GM18868 (cell line): ENCODE data around the gene SLC22A1.
"Not testable (repeated sequence)": the region's sequence is repeated elsewhere in the genome, so short reads cannot be mapped to it uniquely, and the experiment has no call there.

Experiments
- ATAC-seq: cut with Tn5 transposase; IDR thresholded peaks from one replicate; pipeline ENCODE4 v1.9.1; 2021; ENCODE audit warnings: mild to moderate bottlenecking, moderate library complexity; ENCODE audit not compliant: unreplicated experiment

SLC22A1 gene

GRCh38 chr6:160121981-160122380, 366 bp downstream of the SLC22A1 start:
- ATAC-seq = no peak

GRCh38 chr6:160122744-160123143, 1.1 kb downstream of the SLC22A1 start:
- no peak for ATAC-seq

- no peak for ATAC-seq
Observed at GRCh38 chr6:160124007-160124406, 2.4 kb downstream of the SLC22A1 start.

GRCh38 chr6:160124605-160125004, 3.0 kb downstream of the SLC22A1 start:
- no peak for ATAC-seq

- not testable (repeated sequence) for ATAC-seq
Observed at GRCh38 chr6:160125105-160125504, 3.5 kb downstream of the SLC22A1 start.

- ATAC-seq = no peak
Observed at GRCh38 chr6:160127270-160128124, 5.9 kb downstream of the SLC22A1 start.

- ATAC-seq = no peak
Observed at GRCh38 chr6:160128125-160128683, 6.6 kb downstream of the SLC22A1 start.

GRCh38 chr6:160128879-160129516, 7.4 kb downstream of the SLC22A1 start:
- ATAC-seq = no peak

- ATAC-seq = no peak
Observed at GRCh38 chr6:160129881-160130615, 8.4 kb downstream of the SLC22A1 start.

- no peak for ATAC-seq
Observed at GRCh38 chr6:160130729-160131484, 9.3 kb downstream of the SLC22A1 start.

GRCh38 chr6:160131636-160132296, 10.2 kb downstream of the SLC22A1 start:
- ATAC-seq = no peak

- no peak for ATAC-seq
Observed at GRCh38 chr6:160132297-160132637, 10.7 kb downstream of the SLC22A1 start.

GRCh38 chr6:160132776-160133338, 11.2 kb downstream of the SLC22A1 start:
- no peak for ATAC-seq

- no peak for ATAC-seq
Observed at GRCh38 chr6:160133441-160134336, 12.1 kb downstream of the SLC22A1 start.

- ATAC-seq = peak; percentile 32
Observed at GRCh38 chr6:160134337-160134751, 12.7 kb downstream of the SLC22A1 start.

GRCh38 chr6:160134779-160135547, 13.3 kb downstream of the SLC22A1 start:
- ATAC-seq = no peak

GRCh38 chr6:160135907-160136655, 14.5 kb downstream of the SLC22A1 start:
- ATAC-seq = no peak
